ENCODE results near the gene NACC1.

DNA sequence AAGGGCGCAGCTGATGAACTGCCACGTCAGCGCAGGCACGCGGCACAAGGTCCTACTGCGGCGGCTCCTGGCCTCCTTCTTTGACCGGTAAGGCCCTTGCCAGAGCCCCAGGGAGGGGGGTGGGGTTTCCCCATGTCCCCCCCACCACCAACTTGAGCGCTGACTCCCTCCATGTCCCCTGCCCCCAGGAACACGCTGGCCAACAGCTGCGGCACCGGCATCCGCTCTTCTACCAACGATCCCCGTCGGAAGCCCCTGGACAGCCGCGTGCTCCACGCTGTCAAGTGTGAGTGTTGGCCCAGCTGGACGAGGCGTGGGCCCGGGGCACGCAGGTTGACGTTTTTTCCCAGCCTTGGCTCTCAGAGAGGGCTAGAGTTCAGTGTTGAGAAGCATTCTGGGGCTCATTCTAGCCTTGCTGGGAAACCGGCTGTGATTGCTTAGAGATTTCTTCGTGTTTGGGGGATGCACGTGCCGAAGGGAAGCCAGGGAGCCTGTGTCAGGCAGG, 19.3 kb downstream of the NACC1 start:
- TF ChIP-seq POLR2A (IDR thresholded peaks at IDR 0.05) (no peak), EP300 (IDR thresholded peaks at IDR 0.05) (no peak)
- TF ChIP-seq, protein P1, sequence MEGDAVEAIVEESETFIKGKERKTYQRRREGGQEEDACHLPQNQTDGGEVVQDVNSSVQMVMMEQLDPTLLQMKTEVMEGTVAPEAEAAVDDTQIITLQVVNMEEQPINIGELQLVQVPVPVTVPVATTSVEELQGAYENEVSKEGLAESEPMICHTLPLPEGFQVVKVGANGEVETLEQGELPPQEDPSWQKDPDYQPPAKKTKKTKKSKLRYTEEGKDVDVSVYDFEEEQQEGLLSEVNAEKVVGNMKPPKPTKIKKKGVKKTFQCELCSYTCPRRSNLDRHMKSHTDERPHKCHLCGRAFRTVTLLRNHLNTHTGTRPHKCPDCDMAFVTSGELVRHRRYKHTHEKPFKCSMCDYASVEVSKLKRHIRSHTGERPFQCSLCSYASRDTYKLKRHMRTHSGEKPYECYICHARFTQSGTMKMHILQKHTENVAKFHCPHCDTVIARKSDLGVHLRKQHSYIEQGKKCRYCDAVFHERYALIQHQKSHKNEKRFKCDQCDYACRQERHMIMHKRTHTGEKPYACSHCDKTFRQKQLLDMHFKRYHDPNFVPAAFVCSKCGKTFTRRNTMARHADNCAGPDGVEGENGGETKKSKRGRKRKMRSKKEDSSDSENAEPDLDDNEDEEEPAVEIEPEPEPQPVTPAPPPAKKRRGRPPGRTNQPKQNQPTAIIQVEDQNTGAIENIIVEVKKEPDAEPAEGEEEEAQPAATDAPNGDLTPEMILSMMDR (IDR thresholded peaks at IDR 0.05): no peak

Measured in ovary (tissue), 3 donors.